Articular chondrocyte of knee joint (primary cell): ENCODE data around the gene FAR2. TPM values are rescaled to one million over a fixed set of nuclear protein-coding genes. Genes with fewer than 3 reads are reported as not detected.

Experiments
- total RNA-seq: library from RNA; depleted of rRNA; stranded (reverse); fragments of >200 nt; gene quantifications from 2 replicates; pipeline ENCODE4 v1.2.3, GENCODE V29; 2012

Gene FAR2
- total RNA-seq, result 13.8 and 14.6 TPM in 2 replicates

DNA sequence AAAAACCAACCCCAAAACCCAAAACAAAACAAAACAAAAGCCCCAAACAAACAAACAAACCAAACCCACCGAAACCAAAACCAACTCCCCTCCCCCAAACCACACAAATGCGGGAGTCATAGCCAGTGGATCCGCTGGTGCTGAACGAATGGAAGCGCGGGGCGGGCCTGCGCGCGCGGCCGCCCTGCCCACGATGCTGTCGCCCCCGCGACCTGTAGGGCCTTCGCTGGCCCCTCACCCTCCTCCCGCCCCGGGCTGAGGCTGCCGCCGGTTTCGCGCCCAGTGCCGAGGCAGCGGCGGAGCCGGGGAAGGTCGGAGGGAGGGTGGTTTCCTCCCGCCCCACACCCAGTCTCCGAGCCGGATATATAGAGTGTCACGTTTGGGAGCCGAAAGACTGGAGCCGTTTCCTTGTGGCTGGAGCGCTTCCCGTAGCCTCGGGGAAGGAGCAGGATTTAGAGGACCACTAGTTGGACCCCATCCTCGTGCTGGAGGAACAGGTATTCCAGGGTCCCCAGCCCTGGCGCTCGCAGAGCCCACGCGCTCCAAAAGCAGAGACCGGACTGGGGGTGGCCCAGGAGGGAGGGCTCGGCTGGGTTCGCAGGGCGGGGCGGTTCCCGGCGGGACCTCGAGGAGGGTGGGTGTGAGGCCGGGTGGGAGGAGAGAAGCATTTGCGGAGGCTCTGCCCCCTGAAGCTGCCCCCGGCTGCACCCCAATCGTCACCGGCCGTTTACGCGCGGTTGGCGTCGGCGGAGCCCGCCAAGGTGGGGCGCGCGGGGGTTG lies at the start of gene FAR2:
FAR2 (plus strand) TSS at position 368 of the 780 bp plus-strand sequence. CDS start 121,172 bp downstream, outside the sequence.

GRCh38 chr12:29380536-29381523 lies 231.8 kb downstream of the FAR2 start, which contains the start of gene ERGIC2:
Gene ERGIC2 (minus strand): TSS chr12:29381172. CDS start chr12:29371633, 9,539 bp downstream.

Other genes starting within 250 kb of the FAR2 start
- 91.1 and 93.8 TPM in 2 replicates for gene ERGIC2, start 231.9 kb downstream of the FAR2 start, total RNA-seq